Measurements from ENCODE around the gene ANKRD13C.
A peak's percentile ranks its signal among the peaks of the same experiment; 100 is the strongest.

ANKRD13C gene

GRCh38 chr1:70299472-70299871 is 55.0 kb downstream of the ANKRD13C start:
- H3K4me3 ChIP-seq (ENCODE audit: low read depth, low read length), result no peak overlapping the region

- H3K4me3 ChIP-seq (ENCODE audit: low read depth, low read length), result no peak overlapping the region
Measured at GRCh38 chr1:70295749-70296148, 58.8 kb downstream of the ANKRD13C start.

- H3K4me3 ChIP-seq (ENCODE audit: low read depth, low read length), result no peak overlapping the region
Measured at GRCh38 chr1:70293186-70293843, 61.2 kb downstream of the ANKRD13C start.

GRCh38 chr1:70290218-70290617 is 64.3 kb downstream of the ANKRD13C start:
- no peak overlapping the region for H3K4me3 ChIP-seq (ENCODE audit: low read depth, low read length)

GRCh38 chr1:70288166-70288565 is 66.4 kb downstream of the ANKRD13C start:
- no peak overlapping the region for H3K4me3 ChIP-seq (ENCODE audit: low read depth, low read length)

- no peak overlapping the region for H3K4me3 ChIP-seq (ENCODE audit: low read depth, low read length)
Measured at GRCh38 chr1:70286453-70286852, 68.1 kb downstream of the ANKRD13C start.

- H3K4me3 ChIP-seq (ENCODE audit: low read depth, low read length), result no peak overlapping the region
Measured at GRCh38 chr1:70284366-70284765, 70.2 kb downstream of the ANKRD13C start.

- no peak overlapping the region for H3K4me3 ChIP-seq (ENCODE audit: low read depth, low read length)
Measured at GRCh38 chr1:70278710-70279109, 75.8 kb downstream of the ANKRD13C start.

- no peak overlapping the region for H3K4me3 ChIP-seq (ENCODE audit: low read depth, low read length)
Measured at GRCh38 chr1:70277875-70278274, 76.6 kb downstream of the ANKRD13C start.

GRCh38 chr1:70265946-70266345 is 88.6 kb downstream of the ANKRD13C start:
- no peak overlapping the region for H3K4me3 ChIP-seq (ENCODE audit: low read depth, low read length)

GRCh38 chr1:70264839-70265238 is 89.7 kb downstream of the ANKRD13C start:
- H3K4me3 ChIP-seq (ENCODE audit: low read depth, low read length), result no peak overlapping the region

GRCh38 chr1:70256664-70257063 is 97.9 kb downstream of the ANKRD13C start:
- H3K4me3 ChIP-seq (ENCODE audit: low read depth, low read length), result no peak overlapping the region

- no peak overlapping the region for H3K4me3 ChIP-seq (ENCODE audit: low read depth, low read length)
Measured at GRCh38 chr1:70248729-70249128, 105.8 kb downstream of the ANKRD13C start.

GRCh38 chr1:70247768-70248167 is 106.8 kb downstream of the ANKRD13C start:
- no peak overlapping the region for H3K4me3 ChIP-seq (ENCODE audit: low read depth, low read length)

- no peak overlapping the region for H3K4me3 ChIP-seq (ENCODE audit: low read depth, low read length)
Measured at GRCh38 chr1:70247122-70247521, 107.4 kb downstream of the ANKRD13C start.

- no peak overlapping the region for H3K4me3 ChIP-seq (ENCODE audit: low read depth, low read length)
Measured at GRCh38 chr1:70239940-70240339, 114.6 kb downstream of the ANKRD13C start.

GRCh38 chr1:70234733-70235132 is 119.8 kb downstream of the ANKRD13C start:
- no peak overlapping the region for H3K4me3 ChIP-seq (ENCODE audit: low read depth, low read length)

GRCh38 chr1:70231475-70231874 is 123.0 kb downstream of the ANKRD13C start:
- no peak overlapping the region for H3K4me3 ChIP-seq (ENCODE audit: low read depth, low read length)

GRCh38 chr1:70228670-70229069 is 125.9 kb downstream of the ANKRD13C start:
- H3K4me3 ChIP-seq (ENCODE audit: low read depth, low read length), result no peak overlapping the region

GRCh38 chr1:70227439-70227838 is 127.1 kb downstream of the ANKRD13C start:
- H3K4me3 ChIP-seq (ENCODE audit: low read depth, low read length), result no peak overlapping the region

- H3K4me3 ChIP-seq (ENCODE audit: low read depth, low read length), result no peak overlapping the region
Measured at GRCh38 chr1:70224954-70225353, 129.6 kb downstream of the ANKRD13C start.

- H3K4me3 ChIP-seq (ENCODE audit: low read depth, low read length), result peak overlapping the region; percentile 90
Measured at GRCh38 chr1:70222716-70223235, 131.7 kb downstream of the ANKRD13C start.
